ENCODE measurements around the gene SOX21. TPM values are rescaled to one million over a fixed set of nuclear protein-coding genes. Genes with fewer than 3 reads are reported as not detected.

The SOX21 gene
- total RNA-seq, 2 donors from 2014 or later, result 1.1 to 2.0 TPM

- no peaks in the 10 kb centered on the region for H3K4me1 ChIP-seq (replicated peaks)
- no peak overlapping the region for H3K4me3 ChIP-seq
- H3K9me3 ChIP-seq, result no peaks in the 10 kb centered on the region
- TF ChIP-seq POLR2A (IDR thresholded peaks at IDR 0.05), result no peak
- TF ChIP-seq POLR2AphosphoS5 (IDR thresholded peaks at IDR 0.05), result no peak
- TF ChIP-seq, protein P1, sequence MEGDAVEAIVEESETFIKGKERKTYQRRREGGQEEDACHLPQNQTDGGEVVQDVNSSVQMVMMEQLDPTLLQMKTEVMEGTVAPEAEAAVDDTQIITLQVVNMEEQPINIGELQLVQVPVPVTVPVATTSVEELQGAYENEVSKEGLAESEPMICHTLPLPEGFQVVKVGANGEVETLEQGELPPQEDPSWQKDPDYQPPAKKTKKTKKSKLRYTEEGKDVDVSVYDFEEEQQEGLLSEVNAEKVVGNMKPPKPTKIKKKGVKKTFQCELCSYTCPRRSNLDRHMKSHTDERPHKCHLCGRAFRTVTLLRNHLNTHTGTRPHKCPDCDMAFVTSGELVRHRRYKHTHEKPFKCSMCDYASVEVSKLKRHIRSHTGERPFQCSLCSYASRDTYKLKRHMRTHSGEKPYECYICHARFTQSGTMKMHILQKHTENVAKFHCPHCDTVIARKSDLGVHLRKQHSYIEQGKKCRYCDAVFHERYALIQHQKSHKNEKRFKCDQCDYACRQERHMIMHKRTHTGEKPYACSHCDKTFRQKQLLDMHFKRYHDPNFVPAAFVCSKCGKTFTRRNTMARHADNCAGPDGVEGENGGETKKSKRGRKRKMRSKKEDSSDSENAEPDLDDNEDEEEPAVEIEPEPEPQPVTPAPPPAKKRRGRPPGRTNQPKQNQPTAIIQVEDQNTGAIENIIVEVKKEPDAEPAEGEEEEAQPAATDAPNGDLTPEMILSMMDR (IDR thresholded peaks at IDR 0.05), result no peak
- intact Hi-C loops (cut with DNase I), result no loop called here
- peaks cover 36% of the 10 kb centered on the region for H3K27me3 ChIP-seq (replicated peaks; ENCODE audit: insufficient read depth)
- no peak overlapping the region for H3K27ac ChIP-seq
- no peaks in the 10 kb centered on the region for H3K36me3 ChIP-seq
- no peak for DNase-seq (ENCODE audit: low spot score)
- 20% methylated on average over 17 of the region's 17 CpGs for WGBS
These were observed 9.1 kb downstream of the SOX21 start for GRCh38 chr13:94703271-94703670.

GRCh38 chr13:94702181-94703041 lies 9.9 kb downstream of the SOX21 start:
- Histone ChIP-seq H3K27ac (no peak overlapping the region), H3K4me1 (replicated peaks) (no peaks in the 10 kb centered on the region), H3K9me3 (no peaks in the 10 kb centered on the region), H3K27me3 (replicated peaks; ENCODE audit: insufficient read depth) (peaks cover 29% of the 10 kb centered on the region), H3K4me3 (no peak overlapping the region), H3K36me3 (no peaks in the 10 kb centered on the region)
- TF ChIP-seq POLR2A (IDR thresholded peaks at IDR 0.05) (no peak), POLR2AphosphoS5 (IDR thresholded peaks at IDR 0.05) (no peak)
- TF ChIP-seq, protein P1 (IDR thresholded peaks at IDR 0.05), result no peak
- WGBS, result 20% methylated on average over 60 of the region's 60 CpGs
- intact Hi-C loops (cut with DNase I), result no loop called here
- DNase-seq (ENCODE audit: low spot score), result no peak

DNA sequence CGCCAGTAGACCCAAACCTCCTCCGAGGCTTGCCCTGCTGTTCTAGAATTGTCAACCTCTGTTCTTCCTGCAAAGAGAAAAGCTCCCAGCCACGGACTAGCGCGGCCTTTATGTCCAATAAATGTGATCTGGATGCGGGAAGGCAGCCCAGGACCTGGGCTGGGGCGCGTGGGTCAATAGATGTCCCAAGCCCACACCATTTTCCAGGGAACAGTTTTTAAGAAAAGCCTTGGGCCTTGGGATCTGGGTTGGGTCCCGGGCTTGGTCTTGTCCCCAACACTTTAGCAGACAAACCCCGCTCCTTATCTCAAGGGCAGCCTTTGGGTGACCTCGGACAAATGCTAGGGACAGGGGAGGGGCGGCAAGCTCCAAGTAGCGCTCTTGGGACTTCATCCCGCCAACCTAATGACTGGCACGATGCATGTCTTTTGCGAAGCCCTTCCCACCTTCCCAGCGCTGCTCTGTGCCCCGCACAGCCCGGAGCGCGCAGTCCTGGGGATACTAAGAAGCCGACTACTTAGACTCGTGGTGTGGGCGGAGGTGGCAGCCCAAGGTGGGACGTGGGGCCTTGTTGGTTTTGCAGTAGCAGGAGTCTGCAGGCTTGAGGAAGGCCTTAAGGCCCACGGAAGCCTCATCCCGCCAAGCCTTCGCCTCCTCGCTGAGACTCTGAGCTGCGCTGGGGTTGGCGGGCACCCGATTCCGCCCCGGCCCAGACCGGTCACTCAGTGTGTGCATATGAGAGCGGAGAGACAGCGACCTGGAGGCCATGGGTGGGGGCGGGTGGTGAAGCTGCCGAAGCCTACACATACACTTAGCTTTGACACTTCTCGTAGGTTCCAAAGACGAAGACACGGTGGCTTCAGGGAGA lies 10.8 kb downstream of the SOX21 start:
- no peaks in the 10 kb centered on the region for H3K4me1 ChIP-seq (replicated peaks)
- no peaks in the 10 kb centered on the region for H3K36me3 ChIP-seq
- no peak for DNase-seq (ENCODE audit: low spot score)
- WGBS, result 47% methylated on average over 40 of the region's 42 CpGs
- no peak overlapping the region for H3K27ac ChIP-seq
- no peaks in the 10 kb centered on the region for H3K9me3 ChIP-seq
- H3K27me3 ChIP-seq (replicated peaks; ENCODE audit: insufficient read depth), result peaks cover 24% of the 10 kb centered on the region
- no peak overlapping the region for H3K4me3 ChIP-seq
- TF ChIP-seq POLR2AphosphoS5 (IDR thresholded peaks at IDR 0.05) (no peak), POLR2A (IDR thresholded peaks at IDR 0.05) (no peak)
- TF ChIP-seq, protein P1 (IDR thresholded peaks at IDR 0.05), result no peak
- intact Hi-C loops (cut with DNase I), result no loop called here

GRCh38 chr13:94700536-94700935 lies 11.8 kb downstream of the SOX21 start:
- intact Hi-C loops (cut with DNase I), result no loop called here
- H3K9me3 ChIP-seq, result no peaks in the 10 kb centered on the region
- H3K36me3 ChIP-seq, result no peaks in the 10 kb centered on the region
- DNase-seq (ENCODE audit: low spot score), result no peak
- H3K27me3 ChIP-seq (replicated peaks; ENCODE audit: insufficient read depth), result peaks cover 21% of the 10 kb centered on the region
- 82% methylated on average over 5 of the region's 5 CpGs for WGBS
- H3K4me3 ChIP-seq, result no peak overlapping the region
- TF ChIP-seq, protein P1 (IDR thresholded peaks at IDR 0.05), result no peak
- TF ChIP-seq POLR2A (IDR thresholded peaks at IDR 0.05) (no peak), POLR2AphosphoS5 (IDR thresholded peaks at IDR 0.05) (no peak)
- H3K4me1 ChIP-seq (replicated peaks), result no peaks in the 10 kb centered on the region
- H3K27ac ChIP-seq, result no peak overlapping the region

All from prostate gland (tissue), 2 donors.